ENCODE measurements around the gene DAZ3. TPM values are rescaled to one million over a fixed set of nuclear protein-coding genes. Genes with fewer than 3 reads are reported as not detected.
"Not testable (repeated sequence)": the region's sequence is repeated elsewhere in the genome, so short reads cannot be mapped to it uniquely, and the experiment has no call there.

Gene DAZ3
- polyA plus RNA-seq, 3 donors = not detected

DNA sequence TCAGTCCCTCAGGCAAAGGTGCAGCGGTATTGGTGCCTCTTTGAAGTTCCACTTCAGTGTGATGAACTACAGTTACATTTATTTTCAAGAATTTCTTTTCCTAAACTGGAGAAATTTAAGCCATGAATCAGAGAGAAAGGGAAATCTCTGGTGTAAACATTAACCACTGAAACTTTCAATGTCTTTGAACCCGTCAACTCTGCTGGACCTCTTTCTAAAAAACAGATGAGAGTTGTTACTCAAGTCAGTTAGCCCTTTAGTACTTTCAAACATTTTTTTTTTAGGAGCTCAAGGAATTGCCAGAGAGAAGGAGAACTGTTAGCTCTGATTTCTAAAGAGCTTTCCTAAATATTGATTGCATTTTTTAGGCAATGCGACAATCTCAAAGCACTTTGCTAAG, 8.6 kb upstream of the DAZ3 start:
- intact Hi-C loops (cut with micrococcal nuclease); H3K4me3 ChIP-seq (replicated peaks in 1 of 3; ENCODE audit: low read depth in 2 of 3, low read length in 3 of 3); H3K79me2 ChIP-seq (ENCODE audit: insufficient read depth, low read length); H3K4me1 ChIP-seq (ENCODE audit: control insufficient read depth in 1 of 2, insufficient read depth in 2 of 2, low read length in 2 of 2); H3K27me3 ChIP-seq (ENCODE audit: control insufficient read depth in 2 of 2, insufficient read depth in 2 of 2, low read length in 2 of 2); H3K27ac ChIP-seq (ENCODE audit: low read depth in 1 of 2, low read length in 2 of 2); H3K9ac ChIP-seq (ENCODE audit: insufficient read depth, low read length, poor library complexity, severe bottlenecking); H3K36me3 Mint-ChIP-seq; H3K4me3 Mint-ChIP-seq; H3K9me3 Mint-ChIP-seq; H3K27ac Mint-ChIP-seq; DNase-seq; H2AFZ ChIP-seq (ENCODE audit: insufficient read depth, low read depth, low read length, poor library complexity, severe bottlenecking); H3K4me2 ChIP-seq (replicated peaks; ENCODE audit: extremely low read depth, low read length, poor library complexity, severe bottlenecking); H3K27me3 Mint-ChIP-seq (ENCODE audit: low read depth in 3 of 3); H3K9me3 ChIP-seq (replicated peaks in 1 of 2; ENCODE audit: control insufficient read depth in 1 of 2, insufficient read depth in 1 of 2, low read length in 2 of 2); H4K20me1 ChIP-seq (ENCODE audit: insufficient read depth, low read length); H3K36me3 ChIP-seq (replicated peaks in 1 of 2; ENCODE audit: control insufficient read depth in 1 of 2, insufficient read depth in 2 of 2, low read length in 2 of 2); H3K4me1 Mint-ChIP-seq: not testable (repeated sequence)
- WGBS (ENCODE audit: insufficient coverage) = no CpG with 5 or more reads among the region's 3 CpGs

Other genes starting within 250 kb of the DAZ3 start
- not detected for gene BPY2B, start 195.4 kb downstream of the DAZ3 start, polyA plus RNA-seq
- not detected for gene DAZ4, start 20.5 kb upstream of the DAZ3 start, polyA plus RNA-seq
- not detected for gene BPY2C, start 238.7 kb upstream of the DAZ3 start, polyA plus RNA-seq